SKM-1 (cell line): ENCODE data around the gene DYNLT1.
"Not testable (repeated sequence)": the region's sequence is repeated elsewhere in the genome, so short reads cannot be mapped to it uniquely, and the experiment has no call there.

ENCODE experiments used
- DNase-seq: peaks from one replicate; lab custom pipeline; 2025; ENCODE audit not compliant: unreplicated experiment; lab: John Stamatoyannopoulos, UW

The DYNLT1 gene

GRCh38 chr6:158642097-158642601 lies 2.4 kb downstream of the DYNLT1 start:
- no peak for DNase-seq

GRCh38 chr6:158640519-158640918 lies 4.0 kb downstream of the DYNLT1 start:
- no peak for DNase-seq

- no peak for DNase-seq
Measured at GRCh38 chr6:158639056-158639455, 5.5 kb downstream of the DYNLT1 start.

- no peak for DNase-seq
Measured at GRCh38 chr6:158638324-158638854, 6.2 kb downstream of the DYNLT1 start.

- DNase-seq, result no peak
Measured at GRCh38 chr6:158636778-158637177, 7.8 kb downstream of the DYNLT1 start.

GRCh38 chr6:158635427-158636073 lies 9.0 kb downstream of the DYNLT1 start:
- DNase-seq, result no peak

GRCh38 chr6:158634695-158635426 lies 9.7 kb downstream of the DYNLT1 start:
- no peak for DNase-seq

- no peak for DNase-seq
Measured at GRCh38 chr6:158633127-158633526, 11.4 kb downstream of the DYNLT1 start.

GRCh38 chr6:158632538-158633119 lies 11.9 kb downstream of the DYNLT1 start:
- DNase-seq, result not testable (repeated sequence)

GRCh38 chr6:158631678-158632537 lies 12.6 kb downstream of the DYNLT1 start:
- DNase-seq, result no peak

GRCh38 chr6:158630938-158631616 lies 13.5 kb downstream of the DYNLT1 start:
- no peak for DNase-seq

GRCh38 chr6:158629367-158630221 lies 14.9 kb downstream of the DYNLT1 start:
- DNase-seq, result no peak

- no peak for DNase-seq
Measured at GRCh38 chr6:158628542-158628941, 16.0 kb downstream of the DYNLT1 start.

- DNase-seq, result no peak
Measured at GRCh38 chr6:158627940-158628211, 16.7 kb downstream of the DYNLT1 start.

GRCh38 chr6:158627168-158627939 lies 17.2 kb downstream of the DYNLT1 start:
- no peak for DNase-seq

- no peak for DNase-seq
Measured at GRCh38 chr6:158626360-158627167, 18.0 kb downstream of the DYNLT1 start.

- no peak for DNase-seq
Measured at GRCh38 chr6:158625881-158626305, 18.6 kb downstream of the DYNLT1 start.
